Measurements from ENCODE around the gene FAF1. TPM values are rescaled to one million over a fixed set of nuclear protein-coding genes. Genes with fewer than 3 reads are reported as not detected.

The FAF1 gene
- total and polyA plus RNA-seq, 4 donors: 8.6 to 45.0 (median 18.2) TPM

- no peak for DNase-seq (ENCODE audit: low spot score)
- TF ChIP-seq HNF4G (IDR thresholded peaks at IDR 0.05) (no peak), RAD21 (IDR thresholded peaks at IDR 0.05) (peak; percentile 60 to 67), CTCF (IDR thresholded peaks at IDR 0.05; ENCODE audit: low read depth, low read length, missing input control) (peak; percentile 16), GABPA (IDR thresholded peaks at IDR 0.05 in 1 of 2, conservative IDR thresholded peaks at IDR 0.05 in 1 of 2) (no peak)
- no peaks in the 10 kb centered on the region for H3K27me3 ChIP-seq (ENCODE audit: control insufficient read depth in 4 of 4, insufficient read depth in 4 of 4, low read length in 3 of 4)
- no peaks in the 10 kb centered on the region for H3K9me3 ChIP-seq (ENCODE audit: control insufficient read depth in 4 of 4, low read length in 3 of 4)
- H3K36me3 ChIP-seq (ENCODE audit: control insufficient read depth in 4 of 4, insufficient read depth in 3 of 4, low read depth in 1 of 4, low read length in 3 of 4): peaks cover 0 to 1% (median 0%) of the 10 kb centered on the region in 4 donors
- H3K27ac ChIP-seq (ENCODE audit: low read depth in 1 of 2, low read length in 2 of 2): no peak overlapping the region
- H3K4me3 ChIP-seq (ENCODE audit: low read depth in 1 of 3, low read length in 3 of 3): no peak overlapping the region
- H3K9ac ChIP-seq (ENCODE audit: low read depth in 1 of 2, low read length in 2 of 2): no peak overlapping the region
- 69% methylated on average over 2 of the region's 2 CpGs for WGBS
- peaks cover 0 to 3% (median 0%) of the 10 kb centered on the region in 4 donors for H3K4me1 ChIP-seq (ENCODE audit: control insufficient read depth in 4 of 4, insufficient read depth in 4 of 4, low read length in 3 of 4)
Observed at GRCh38 chr1:50750021-50750619, 209.9 kb downstream of the FAF1 start.

- no peaks in the 10 kb centered on the region for H3K9me3 ChIP-seq (ENCODE audit: control insufficient read depth in 4 of 4, low read length in 3 of 4)
- TF ChIP-seq HNF4A (conservative IDR thresholded peaks at IDR 0.05) (peak; percentile 70 to 81), RAD21 (IDR thresholded peaks at IDR 0.05) (no peak), HNF4G (IDR thresholded peaks at IDR 0.05) (peak; percentile 63), NR2F2 (IDR thresholded peaks at IDR 0.05) (no peak), ATF3 (IDR thresholded peaks at IDR 0.05) (no peak), SP1 (IDR thresholded peaks at IDR 0.05) (no peak)
- H3K27me3 ChIP-seq (ENCODE audit: control insufficient read depth in 4 of 4, insufficient read depth in 4 of 4, low read length in 3 of 4): no peaks in the 10 kb centered on the region
- no peak overlapping the region for H3K4me3 ChIP-seq (ENCODE audit: low read depth in 1 of 3, low read length in 3 of 3)
- peaks cover 0 to 3% (median 0%) of the 10 kb centered on the region in 4 donors for H3K36me3 ChIP-seq (ENCODE audit: control insufficient read depth in 4 of 4, insufficient read depth in 3 of 4, low read depth in 1 of 4, low read length in 3 of 4)
- WGBS: 41% methylated on average over 1 of the region's 1 CpG
- DNase-seq (ENCODE audit: low spot score): no peak
- H3K9ac ChIP-seq (ENCODE audit: low read depth in 1 of 2, low read length in 2 of 2): no peak overlapping the region
- no peak overlapping the region for H3K27ac ChIP-seq (ENCODE audit: low read depth in 1 of 2, low read length in 2 of 2)
- H3K4me1 ChIP-seq (ENCODE audit: control insufficient read depth in 4 of 4, insufficient read depth in 4 of 4, low read length in 3 of 4): peaks cover 0 to 3% (median 0%) of the 10 kb centered on the region in 4 donors
Observed at GRCh38 chr1:50747394-50747793, 212.7 kb downstream of the FAF1 start.

GRCh38 chr1:50742523-50742922 lies 217.5 kb downstream of the FAF1 start:
- 99% methylated on average over 3 of the region's 3 CpGs for WGBS
- DNase-seq (ENCODE audit: low spot score): no peak
- no peaks in the 10 kb centered on the region for H3K27me3 ChIP-seq (ENCODE audit: control insufficient read depth in 4 of 4, insufficient read depth in 4 of 4, low read length in 3 of 4)
- peaks cover 0 to under 1% (median 0%) of the 10 kb centered on the region in 4 donors for H3K4me1 ChIP-seq (ENCODE audit: control insufficient read depth in 4 of 4, insufficient read depth in 4 of 4, low read length in 3 of 4)
- H3K9me3 ChIP-seq (ENCODE audit: control insufficient read depth in 4 of 4, low read length in 3 of 4): no peaks in the 10 kb centered on the region
- no peak overlapping the region for H3K27ac ChIP-seq (ENCODE audit: low read depth in 1 of 2, low read length in 2 of 2)
- H3K36me3 ChIP-seq (ENCODE audit: control insufficient read depth in 4 of 4, insufficient read depth in 3 of 4, low read depth in 1 of 4, low read length in 3 of 4): peaks cover 0 to 5% (median 2%) of the 10 kb centered on the region in 4 donors
- no peak overlapping the region for H3K9ac ChIP-seq (ENCODE audit: low read depth in 1 of 2, low read length in 2 of 2)
- TF ChIP-seq RAD21 (IDR thresholded peaks at IDR 0.05) (no peak), HNF4A (conservative IDR thresholded peaks at IDR 0.05) (no peak), GABPA (IDR thresholded peaks at IDR 0.05 in 1 of 2, conservative IDR thresholded peaks at IDR 0.05 in 1 of 2) (no peak), SP1 (IDR thresholded peaks at IDR 0.05) (no peak), FOXA1 (IDR thresholded peaks at IDR 0.05) (no peak), FOXA2 (IDR thresholded peaks at IDR 0.05) (no peak), ZBTB33 (IDR thresholded peaks at IDR 0.05) (no peak), ATF3 (IDR thresholded peaks at IDR 0.05) (no peak), HNF4G (IDR thresholded peaks at IDR 0.05) (no peak), NR2F2 (IDR thresholded peaks at IDR 0.05) (no peak)
- no peak overlapping the region for H3K4me3 ChIP-seq (ENCODE audit: low read depth in 1 of 3, low read length in 3 of 3)

All from liver (tissue), 9 donors.